Endothelial cell of umbilical vein (primary cell): ENCODE data around the gene SCN3B. TPM values are rescaled to one million over a fixed set of nuclear protein-coding genes. Genes with fewer than 3 reads are reported as not detected.

ENCODE experiments used
- BruUV-seq: library from RNA; stranded (reverse); fragments of 400-500 nt; replicated peaks from 2 replicates; lab custom pipeline; 2021; lab: Mats Ljungman, UMichigan
- CTCF ChIA-PET: fragments of 300-600, 350-600 bp; sonication (Branson Sonifier 250); formaldehyde crosslinking; loops from one replicate; lab custom pipeline; 2021; ENCODE audit warnings: antibody characterized with exemption, inconsistent platforms; lab: Charles Lee
- POLR2A ChIA-PET: fragments of 300-600, 350-600 bp; sonication (Branson Sonifier 250); formaldehyde crosslinking; loops from one replicate; lab custom pipeline; 2021; ENCODE audit warnings: antibody characterized with exemption, inconsistent platforms; lab: Charles Lee
- DNase-seq: peaks from one replicate; pipeline ENCODE4 v3.0.0-alpha.2; 2011; ENCODE audit warnings: low read depth, low spot score
- FAIRE-seq: peaks from 2 replicates; lab custom pipeline; 2011; peaks lifted over from hg19 to GRCh38; lab: Jason Lieb, UNC
- H2AFZ ChIP-seq: 2 replicates; pipeline ENCODE4 v1.6.0; 2012; ENCODE audit warnings: low read depth, low read length, control low read depth, inconsistent platforms
- H3K27ac ChIP-seq: 2 replicates; pipeline ENCODE4 v1.5.1; 2011; ENCODE audit warnings: low read depth, mild to moderate bottlenecking, control low read depth, low read length, moderate library complexity; ENCODE audit not compliant: insufficient read depth
- H3K27me3 ChIP-seq, 2 experiments: 2 replicates each; pipeline versions ENCODE4 v1.6.0 to v1.6.1; 2011; ENCODE audit warnings: low read length in 2 of 2, mixed read lengths in 1 of 2; ENCODE audit not compliant: control insufficient read depth in 2 of 2, insufficient read depth in 2 of 2
- H3K36me3 ChIP-seq, 2 experiments: 2 replicates in 1 of 2; 3 replicates in 1 of 2; pipeline ENCODE4 v1.5.1; 2011; ENCODE audit warnings: low read length in 2 of 2, mild to moderate bottlenecking in 1 of 2, moderate library complexity in 1 of 2; ENCODE audit not compliant: control insufficient read depth in 2 of 2, insufficient read depth in 2 of 2; ENCODE audit errors: extremely low read depth in 1 of 2
- H3K4me1 ChIP-seq: 3 replicates; pipeline ENCODE4 v1.5.1; 2011; ENCODE audit warnings: mild to moderate bottlenecking, low read length; ENCODE audit not compliant: control insufficient read depth, insufficient read depth; ENCODE audit errors: extremely low read depth
- H3K4me2 ChIP-seq: 2 replicates; pipeline ENCODE4 v1.6.1; 2011; ENCODE audit warnings: low read length, control low read depth, mixed read lengths; ENCODE audit not compliant: insufficient read depth
- H3K4me3 ChIP-seq, 3 experiments: fragments of 200-600 bp in 1 of 3; sonication (generic), shearing (Covaris generic) in 1 of 3; replicated peaks in 1 of 3; 2 replicates each; pipeline ENCODE4 v1.5.1; 2011 to 2016; ENCODE audit warnings: control low read depth in 3 of 3, low read length in 3 of 3, mild to moderate bottlenecking in 2 of 3, inconsistent platforms in 1 of 3, low read depth in 1 of 3, moderate library complexity in 1 of 3; ENCODE audit not compliant: insufficient read depth in 1 of 3
- H3K79me2 ChIP-seq: 2 replicates; pipeline ENCODE4 v1.6.0; 2012; ENCODE audit warnings: low read length, inconsistent platforms; ENCODE audit not compliant: control insufficient read depth, insufficient read depth
- H3K9ac ChIP-seq: replicated peaks from 2 replicates; pipeline ENCODE3; 2011; ENCODE audit warnings: low read length, control low read depth; ENCODE audit not compliant: insufficient read depth; ENCODE audit errors: extremely low read depth
- H3K9me1 ChIP-seq: replicated peaks from 3 replicates; pipeline ENCODE4 v1.6.0; 2011; ENCODE audit warnings: mild to moderate bottlenecking, low read length; ENCODE audit not compliant: control insufficient read depth, insufficient read depth; ENCODE audit errors: extremely low read depth
- H3K9me3 ChIP-seq: replicated peaks from 2 replicates; pipeline ENCODE4 v1.5.1; 2012; ENCODE audit warnings: low read length, inconsistent platforms; ENCODE audit not compliant: control insufficient read depth, insufficient read depth
- H4K20me1 ChIP-seq: replicated peaks from 2 replicates; pipeline ENCODE3; 2011; ENCODE audit warnings: mild to moderate bottlenecking, low read length; ENCODE audit not compliant: control insufficient read depth, insufficient read depth; ENCODE audit errors: extremely low read depth
- CTCF ChIP-seq, 2 donors: IDR thresholded peaks; 1 replicate in 1 of 2; 2 replicates in 1 of 2; pipeline ENCODE4 v1.5.1; 2011; ENCODE audit warnings: low read length in 2 of 2, mild to moderate bottlenecking in 2 of 2, moderate library complexity in 2 of 2, control low read depth in 1 of 2, inconsistent platforms in 1 of 2, low read depth in 1 of 2; ENCODE audit not compliant: insufficient read depth in 1 of 2; ENCODE audit errors: extremely low read depth in 1 of 2
- EZH2 ChIP-seq: IDR thresholded peaks from 2 replicates; pipeline ENCODE4 v1.6.1; 2012; ENCODE audit warnings: borderline replicate concordance, low read depth, mild to moderate bottlenecking, moderate library complexity, low read length, inconsistent platforms; ENCODE audit not compliant: severe bottlenecking
- FOS ChIP-seq: IDR thresholded peaks from 2 replicates; pipeline ENCODE4 v1.6.1; 2011; ENCODE audit warnings: mild to moderate bottlenecking, low read length, moderate library complexity, borderline replicate concordance; ENCODE audit not compliant: insufficient read depth
- GATA2 ChIP-seq: IDR thresholded peaks from 2 replicates; pipeline ENCODE4 v1.7.0; 2011; ENCODE audit warnings: low read depth, mild to moderate bottlenecking, moderate library complexity, mixed read lengths, low read length; ENCODE audit not compliant: insufficient read length, insufficient read depth
- JUN ChIP-seq: IDR thresholded peaks from 2 replicates; pipeline ENCODE4 v1.6.1; 2011; ENCODE audit warnings: borderline replicate concordance, low read depth; ENCODE audit not compliant: insufficient read length, insufficient read depth
- MAX ChIP-seq: IDR thresholded peaks from 2 replicates; pipeline ENCODE4 v1.6.1; 2011; ENCODE audit not compliant: insufficient read depth, insufficient read length
- MYC ChIP-seq: IDR thresholded peaks from one replicate; pipeline ENCODE4 v1.6.1; 2011; ENCODE audit warnings: mild to moderate bottlenecking, low read depth, low read length
- POLR2A ChIP-seq: IDR thresholded peaks from 2 replicates; pipeline ENCODE4 v1.6.1; 2012; ENCODE audit warnings: low read depth, mild to moderate bottlenecking, control low read depth, low read length
- POLR2AphosphoS5 ChIP-seq: IDR thresholded peaks from 2 replicates; pipeline ENCODE4 v1.6.1; 2012; ENCODE audit warnings: low read depth, mild to moderate bottlenecking, control low read depth, low read length, moderate library complexity; ENCODE audit not compliant: insufficient read depth
- dilution Hi-C: fragments of 300-500 bp; cut with MboI; formaldehyde crosslinking; loops from one replicate; pipeline ENCODE4 v1.15.0; 2019; ENCODE audit warnings: low sequenced_read_pairs; ENCODE audit not compliant: extremely low pct_ligation_motif_present
- intact Hi-C: fragments of 100-400 bp; cut with micrococcal nuclease; formaldehyde crosslinking; loops from one replicate; pipeline ENCODE4 v1.10.0; 2022
- polyA plus RNA-seq, 4 experiments: library from polyadenylated mRNA; depleted of rRNA in 3 of 4; stranded (reverse) in 3 of 4; unstranded in 1 of 4; fragments of >200 nt; gene quantifications; 2 replicates each; pipeline versions ENCODE4 v1.2.1 to v1.2.3, GENCODE V29; 2011 to 2012; ENCODE audit warnings: missing spikeins in 1 of 4
- total RNA-seq: library from RNA; stranded (reverse); gene quantifications from 2 replicates; pipeline ENCODE4 v1.2.3, GENCODE V29; 2021

The SCN3B gene
- total and polyA plus RNA-seq, 2 donors (not counting 3 experiments of a cell fraction or from before 2014, with no cell fraction given), result 0.72 to 1.4 TPM

GRCh38 chr11:123624974-123625373 lies 29.4 kb downstream of the SCN3B start:
- ChIA-PET CTCF (interaction anchor here (1.2 to 2.6 kb wide), 4 partner anchors 11 to 83 kb away, joined by 3 to 11 read pairs (median 9); no protein-coding TSS in a partner anchor), POLR2A (no interaction called here)
- Histone ChIP-seq H3K4me2 (no peak overlapping the region), H3K79me2 (no peaks in the 10 kb centered on the region), H3K4me3 (no peak overlapping the region), H3K4me1 (peaks cover 5% of the 10 kb centered on the region), H3K27me3 (no peaks in the 10 kb centered on the region), H2AFZ (no peak overlapping the region), H3K9me1 (no peaks in the 10 kb centered on the region), H3K9me3 (no peaks in the 10 kb centered on the region), H3K27ac (no peak overlapping the region), H3K36me3 (no peaks in the 10 kb centered on the region), H3K9ac (no peak overlapping the region), H4K20me1 (no peaks in the 10 kb centered on the region)
- DNase-seq (no peak), FAIRE-seq (no peak)
- dilution Hi-C loops (no loop called here), intact Hi-C loops (no loop called here)
- TF ChIP-seq POLR2AphosphoS5 (no peak), EZH2 (no peak), GATA2 (no peak), CTCF (IDR thresholded peaks at IDR 0.05; ENCODE audit: extremely low read depth in 1 of 2, insufficient read depth in 1 of 2, low read depth in 1 of 2, low read length in 2 of 2) (no peak), FOS (no peak), POLR2A (no peak), MAX (no peak), JUN (no peak), MYC (no peak)
- BruUV-seq, result no TSS peak
